Vagina (tissue), 2 donors: ENCODE results near the gene TENT5A. TPM values are rescaled to one million over a fixed set of nuclear protein-coding genes. Genes with fewer than 3 reads are reported as not detected.

Source experiments
- DNase-seq, 2 donors: peaks; one replicate each; pipeline ENCODE4 v3.0.0-alpha.2; 2017; ENCODE audit errors: extremely low spot score in 2 of 2
- H3K27ac ChIP-seq: fragments of 200-600 bp; sonication (generic); one replicate; pipeline ENCODE4 v1.5.1; 2019
- H3K27me3 ChIP-seq: fragments of 200-600 bp; sonication (generic); one replicate; pipeline ENCODE4 v1.5.1; 2019
- H3K36me3 ChIP-seq, 2 donors: fragments of 200-600 bp; sonication (generic); one replicate each; pipeline ENCODE4 v1.5.1; 2017 to 2019
- H3K4me1 ChIP-seq: fragments of 200-600 bp; sonication (generic); one replicate; pipeline ENCODE4 v1.5.1; 2019
- H3K4me3 ChIP-seq, 2 donors: fragments of 200-600 bp; sonication (generic); 1 replicate in 1 of 2; 2 replicates in 1 of 2; pipeline ENCODE4 v1.5.1; 2016 to 2019
- H3K9me3 ChIP-seq: fragments of 200-600 bp; sonication (generic); one replicate; pipeline ENCODE4 v1.5.1; 2019
- POLR2A ChIP-seq, 2 donors: fragments of 450-650 bp; IDR thresholded peaks; one replicate each; pipeline ENCODE4 v1.6.1; 2017; ENCODE audit warnings: antibody characterized with exemption in 2 of 2, mild to moderate bottlenecking in 2 of 2, moderate library complexity in 2 of 2
- POLR2AphosphoS5 ChIP-seq, 2 donors: sonication (generic); formaldehyde crosslinking; IDR thresholded peaks; one replicate each; pipeline ENCODE4 v1.9.0; 2017; ENCODE audit warnings: antibody characterized with exemption in 2 of 2, mild to moderate bottlenecking in 2 of 2, low read depth in 1 of 2; ENCODE audit not compliant: insufficient read depth in 1 of 2
- intact Hi-C: fragments of 100-400 bp; cut with DNase I; formaldehyde crosslinking; loops from one replicate; pipeline ENCODE4 v1.15.1; 2023
- total RNA-seq: library from RNA; depleted of rRNA; stranded (reverse); fragments of >200 nt; gene quantifications from one replicate; pipeline ENCODE4 v1.2.3, GENCODE V29; 2016
- TF ChIP-seq, protein P1 (sequence below), 3 experiments: fragments of 450-650 bp in 2 of 3; fragments of 200-600 bp in 1 of 3; sonication (generic) in 1 of 3; IDR thresholded peaks; one replicate each; pipeline ENCODE4 v1.5.1; 2017 to 2019; ENCODE audit warnings: antibody characterized with exemption in 3 of 3, mild to moderate bottlenecking in 2 of 3, moderate library complexity in 2 of 3

The TENT5A gene
- total RNA-seq, 1 donor from 2014 or later: 20.6 TPM

DNA sequence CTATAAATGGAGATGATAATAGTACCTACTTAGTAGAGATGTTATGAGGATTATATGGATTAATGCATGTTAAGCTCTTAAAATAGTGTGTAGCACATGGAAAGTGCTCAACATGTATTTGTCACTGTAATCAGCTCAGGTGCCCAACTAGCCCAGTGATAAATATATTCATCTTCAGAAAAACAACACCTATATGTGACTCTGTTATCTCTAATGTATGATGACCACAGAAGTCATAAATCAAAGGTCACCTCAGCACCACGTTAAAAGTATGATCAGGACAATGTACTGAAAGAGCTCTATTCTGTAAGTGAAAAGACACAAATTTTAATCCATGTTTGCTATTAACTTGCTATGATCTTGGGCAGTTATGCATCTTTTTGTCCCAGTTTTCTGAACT is 36.8 kb upstream of the TENT5A start:
- intact Hi-C loops: no loop called here
- TF ChIP-seq POLR2AphosphoS5 (IDR thresholded peaks at IDR 0.05; ENCODE audit: insufficient read depth in 1 of 2, low read depth in 1 of 2) (no peak), POLR2A (IDR thresholded peaks at IDR 0.05) (no peak)
- TF ChIP-seq, protein P1, sequence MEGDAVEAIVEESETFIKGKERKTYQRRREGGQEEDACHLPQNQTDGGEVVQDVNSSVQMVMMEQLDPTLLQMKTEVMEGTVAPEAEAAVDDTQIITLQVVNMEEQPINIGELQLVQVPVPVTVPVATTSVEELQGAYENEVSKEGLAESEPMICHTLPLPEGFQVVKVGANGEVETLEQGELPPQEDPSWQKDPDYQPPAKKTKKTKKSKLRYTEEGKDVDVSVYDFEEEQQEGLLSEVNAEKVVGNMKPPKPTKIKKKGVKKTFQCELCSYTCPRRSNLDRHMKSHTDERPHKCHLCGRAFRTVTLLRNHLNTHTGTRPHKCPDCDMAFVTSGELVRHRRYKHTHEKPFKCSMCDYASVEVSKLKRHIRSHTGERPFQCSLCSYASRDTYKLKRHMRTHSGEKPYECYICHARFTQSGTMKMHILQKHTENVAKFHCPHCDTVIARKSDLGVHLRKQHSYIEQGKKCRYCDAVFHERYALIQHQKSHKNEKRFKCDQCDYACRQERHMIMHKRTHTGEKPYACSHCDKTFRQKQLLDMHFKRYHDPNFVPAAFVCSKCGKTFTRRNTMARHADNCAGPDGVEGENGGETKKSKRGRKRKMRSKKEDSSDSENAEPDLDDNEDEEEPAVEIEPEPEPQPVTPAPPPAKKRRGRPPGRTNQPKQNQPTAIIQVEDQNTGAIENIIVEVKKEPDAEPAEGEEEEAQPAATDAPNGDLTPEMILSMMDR (IDR thresholded peaks at IDR 0.05): no peak
- DNase-seq: no peak
- Histone ChIP-seq H3K9me3 (no peaks in the 10 kb centered on the region), H3K27me3 (no peaks in the 10 kb centered on the region), H3K4me1 (no peaks in the 10 kb centered on the region), H3K27ac (no peak overlapping the region), H3K36me3 (no peaks in the 10 kb centered on the region), H3K4me3 (no peak overlapping the region)

DNA sequence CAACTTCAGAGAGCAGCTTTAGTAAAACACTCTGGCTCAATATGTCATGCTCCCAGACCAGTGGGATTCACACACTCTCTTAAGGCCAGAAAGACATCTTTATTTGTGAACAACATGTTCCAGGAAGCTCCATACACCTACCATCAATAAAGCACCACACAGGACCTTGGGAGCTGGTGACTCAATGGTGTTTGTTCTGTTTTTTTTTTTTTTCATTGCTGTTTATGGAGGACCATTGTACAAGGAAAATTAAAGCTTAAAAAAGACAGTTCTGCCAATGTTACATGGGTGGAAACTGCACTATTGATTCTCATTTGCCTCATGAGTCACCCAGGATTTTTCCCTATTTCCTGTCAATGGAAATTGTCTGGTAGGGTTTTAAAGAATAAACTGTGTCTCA is 36.3 kb upstream of the TENT5A start:
- H3K27me3 ChIP-seq: no peaks in the 10 kb centered on the region
- H3K4me1 ChIP-seq: no peaks in the 10 kb centered on the region
- no peak overlapping the region for H3K4me3 ChIP-seq
- intact Hi-C loops: no loop called here
- H3K9me3 ChIP-seq: no peaks in the 10 kb centered on the region
- H3K27ac ChIP-seq: no peak overlapping the region
- H3K36me3 ChIP-seq: no peaks in the 10 kb centered on the region
- TF ChIP-seq POLR2A (IDR thresholded peaks at IDR 0.05) (no peak), POLR2AphosphoS5 (IDR thresholded peaks at IDR 0.05; ENCODE audit: insufficient read depth in 1 of 2, low read depth in 1 of 2) (no peak)
- TF ChIP-seq, protein P1 (IDR thresholded peaks at IDR 0.05): no peak
- no peak for DNase-seq

DNA sequence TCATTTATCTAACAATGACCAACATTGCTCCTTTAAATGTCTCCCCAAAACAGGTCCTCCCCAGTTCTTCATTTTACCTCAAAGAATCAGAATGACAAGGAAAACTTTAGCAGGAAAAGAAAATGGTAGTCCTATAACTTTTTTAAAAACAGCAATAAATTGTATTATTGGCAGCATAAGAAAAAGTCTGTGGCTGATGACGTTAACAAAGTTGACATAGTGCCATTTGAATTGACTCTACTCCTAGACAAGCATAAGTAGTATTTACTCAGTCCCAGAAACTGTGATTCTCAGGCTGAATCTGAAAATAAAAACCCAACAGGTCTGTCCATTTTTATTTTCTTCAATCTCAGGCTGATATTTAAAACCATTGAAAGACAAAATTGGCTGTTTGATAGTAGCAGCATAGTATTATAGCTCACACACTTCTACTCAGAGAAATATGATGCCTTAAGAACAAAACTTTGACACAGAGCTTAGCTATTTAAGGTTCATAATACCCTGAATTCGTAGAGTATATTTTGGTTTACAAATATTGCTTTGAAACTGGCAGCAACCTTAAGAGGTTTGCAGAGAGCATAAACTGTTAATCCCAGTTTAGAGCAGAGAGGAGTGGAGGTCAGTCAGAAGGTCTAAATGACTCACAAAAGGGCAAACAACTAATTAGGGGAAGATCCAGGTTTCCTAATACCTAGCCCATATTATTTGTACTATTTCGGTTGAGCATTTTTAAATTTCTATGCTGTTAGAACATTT is 35.0 kb upstream of the TENT5A start:
- H3K27me3 ChIP-seq: no peaks in the 10 kb centered on the region
- DNase-seq: no peak
- no peaks in the 10 kb centered on the region for H3K36me3 ChIP-seq
- TF ChIP-seq POLR2A (IDR thresholded peaks at IDR 0.05): no peak
- no peak for TF ChIP-seq POLR2AphosphoS5 (IDR thresholded peaks at IDR 0.05; ENCODE audit: insufficient read depth in 1 of 2, low read depth in 1 of 2)
- TF ChIP-seq, protein P1 (IDR thresholded peaks at IDR 0.05): no peak
- H3K4me3 ChIP-seq: no peak overlapping the region
- no peaks in the 10 kb centered on the region for H3K4me1 ChIP-seq
- H3K9me3 ChIP-seq: no peaks in the 10 kb centered on the region
- intact Hi-C loops: no loop called here
- H3K27ac ChIP-seq: no peak overlapping the region

DNA sequence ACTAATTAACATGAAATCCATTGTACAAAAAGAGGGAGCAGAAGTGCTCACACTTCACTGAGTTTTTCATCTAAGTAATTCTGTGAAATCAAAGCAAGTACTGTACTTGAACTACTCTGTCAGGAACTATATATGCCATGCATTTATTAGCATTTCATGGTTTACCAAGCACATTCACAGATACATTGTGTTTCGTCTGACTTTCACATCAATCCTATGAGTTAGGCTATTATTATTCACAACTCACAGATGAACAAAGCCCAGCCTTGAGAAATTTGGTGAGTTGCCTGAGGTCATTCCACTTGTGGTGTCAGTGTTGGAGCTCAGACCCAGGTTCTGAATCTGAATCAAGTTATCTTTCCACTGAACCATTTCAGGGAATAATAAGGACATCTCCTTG is 33.7 kb upstream of the TENT5A start:
- DNase-seq: no peak
- intact Hi-C loops: no loop called here
- no peak overlapping the region for H3K4me3 ChIP-seq
- H3K36me3 ChIP-seq: no peaks in the 10 kb centered on the region
- TF ChIP-seq POLR2A (IDR thresholded peaks at IDR 0.05) (no peak), POLR2AphosphoS5 (IDR thresholded peaks at IDR 0.05; ENCODE audit: insufficient read depth in 1 of 2, low read depth in 1 of 2) (no peak)
- TF ChIP-seq, protein P1 (IDR thresholded peaks at IDR 0.05): no peak
- H3K27me3 ChIP-seq: no peaks in the 10 kb centered on the region
- H3K9me3 ChIP-seq: no peaks in the 10 kb centered on the region
- no peak overlapping the region for H3K27ac ChIP-seq
- no peaks in the 10 kb centered on the region for H3K4me1 ChIP-seq

DNA sequence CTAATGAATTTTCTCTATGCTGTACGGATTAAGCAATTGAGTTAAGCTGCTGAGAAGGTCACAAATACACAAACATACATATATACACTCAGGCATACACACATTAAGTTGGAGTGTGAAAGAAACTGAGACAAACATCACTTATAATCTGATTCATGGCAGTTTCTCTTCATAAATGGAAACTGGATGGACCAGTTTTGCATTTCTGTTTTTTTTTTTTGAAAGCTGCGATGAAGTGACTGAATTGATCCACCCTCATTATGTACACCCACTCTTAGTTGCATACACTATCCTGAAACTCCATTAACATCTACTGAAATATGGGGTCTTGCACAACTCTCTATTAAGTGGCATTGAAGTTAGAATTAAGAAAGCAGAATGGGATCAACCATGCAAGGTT is 32.9 kb upstream of the TENT5A start:
- Histone ChIP-seq H3K4me3 (no peak overlapping the region), H3K27me3 (no peaks in the 10 kb centered on the region), H3K36me3 (no peaks in the 10 kb centered on the region), H3K9me3 (no peaks in the 10 kb centered on the region), H3K4me1 (no peaks in the 10 kb centered on the region), H3K27ac (no peak overlapping the region)
- intact Hi-C loops: no loop called here
- no peak for TF ChIP-seq POLR2A (IDR thresholded peaks at IDR 0.05)
- TF ChIP-seq, protein P1 (IDR thresholded peaks at IDR 0.05): no peak
- no peak for TF ChIP-seq POLR2AphosphoS5 (IDR thresholded peaks at IDR 0.05; ENCODE audit: insufficient read depth in 1 of 2, low read depth in 1 of 2)
- DNase-seq: no peak
